Suprapubic skin (tissue), 3 donors: ENCODE data around the gene NR1H3.

Source experiments
- POLR2A ChIP-seq, 2 donors: fragments of 450-650 bp; IDR thresholded peaks; one replicate each; pipeline ENCODE4 v1.6.1; 2017; ENCODE audit warnings: antibody characterized with exemption in 2 of 2, mild to moderate bottlenecking in 2 of 2, moderate library complexity in 2 of 2
- TF ChIP-seq, protein P1 (sequence below), 2 donors: fragments of 200-600 bp in 1 of 2; fragments of 450-650 bp in 1 of 2; sonication (generic) in 1 of 2; IDR thresholded peaks; one replicate each; pipeline ENCODE4 v1.5.1; 2016 to 2019; ENCODE audit warnings: antibody characterized with exemption in 2 of 2, mild to moderate bottlenecking in 1 of 2, moderate library complexity in 1 of 2

DNA sequence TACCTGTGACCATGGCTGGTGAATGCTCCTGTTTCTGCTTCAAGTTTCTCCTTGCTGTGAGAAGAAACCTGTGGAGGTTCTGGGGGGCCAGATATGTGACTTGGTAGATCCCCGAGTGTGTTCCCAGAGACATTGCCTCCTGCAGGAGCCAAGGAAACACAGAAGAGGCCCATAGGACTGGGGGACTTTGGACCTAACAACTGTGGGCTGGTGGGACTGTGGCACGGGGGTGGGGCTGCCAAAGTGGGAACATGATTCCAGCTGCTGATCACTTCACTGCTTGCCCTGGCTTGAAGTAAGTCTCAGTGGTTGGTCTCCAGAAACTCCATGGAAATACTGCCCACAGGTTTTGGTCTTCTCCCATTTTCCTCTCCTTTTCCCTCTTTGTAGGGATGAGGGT, 4.1 kb upstream of the NR1H3 start:
- TF ChIP-seq, protein P1, sequence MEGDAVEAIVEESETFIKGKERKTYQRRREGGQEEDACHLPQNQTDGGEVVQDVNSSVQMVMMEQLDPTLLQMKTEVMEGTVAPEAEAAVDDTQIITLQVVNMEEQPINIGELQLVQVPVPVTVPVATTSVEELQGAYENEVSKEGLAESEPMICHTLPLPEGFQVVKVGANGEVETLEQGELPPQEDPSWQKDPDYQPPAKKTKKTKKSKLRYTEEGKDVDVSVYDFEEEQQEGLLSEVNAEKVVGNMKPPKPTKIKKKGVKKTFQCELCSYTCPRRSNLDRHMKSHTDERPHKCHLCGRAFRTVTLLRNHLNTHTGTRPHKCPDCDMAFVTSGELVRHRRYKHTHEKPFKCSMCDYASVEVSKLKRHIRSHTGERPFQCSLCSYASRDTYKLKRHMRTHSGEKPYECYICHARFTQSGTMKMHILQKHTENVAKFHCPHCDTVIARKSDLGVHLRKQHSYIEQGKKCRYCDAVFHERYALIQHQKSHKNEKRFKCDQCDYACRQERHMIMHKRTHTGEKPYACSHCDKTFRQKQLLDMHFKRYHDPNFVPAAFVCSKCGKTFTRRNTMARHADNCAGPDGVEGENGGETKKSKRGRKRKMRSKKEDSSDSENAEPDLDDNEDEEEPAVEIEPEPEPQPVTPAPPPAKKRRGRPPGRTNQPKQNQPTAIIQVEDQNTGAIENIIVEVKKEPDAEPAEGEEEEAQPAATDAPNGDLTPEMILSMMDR (IDR thresholded peaks at IDR 0.05), result no peak
- no peak for TF ChIP-seq POLR2A (IDR thresholded peaks at IDR 0.05)
